HEK293 (cell line): ENCODE results near the gene NAV2.

Experiments
- CTCF ChIA-PET: fragments of 350-600 bp; formaldehyde crosslinking; extraction: SDS; loops from one replicate; lab custom pipeline; 2021; ENCODE audit warnings: antibody characterized with exemption; lab: Yijun Ruan, JAX
- POLR2A ChIA-PET: fragments of 300-600 bp; formaldehyde crosslinking; extraction: SDS; loops from one replicate; lab custom pipeline; 2020; ENCODE audit warnings: antibody characterized with exemption, inconsistent platforms; lab: Yijun Ruan, JAX
- H3K27ac ChIP-seq: fragments of 200-500 bp; sonication (Bioruptor generic); 2 replicates; pipeline ENCODE4 v1.5.1; 2014; ENCODE audit warnings: low read depth, low read length, control low read depth, inconsistent platforms; ENCODE audit errors: extremely low read depth
- H3K36me3 ChIP-seq, 2 experiments: fragments of 200-500 bp in 1 of 2; sonication (Bioruptor generic) in 1 of 2; 1 replicate in 1 of 2; 2 replicates in 1 of 2; pipeline ENCODE4 v1.5.1; 2014 to 2017; ENCODE audit warnings: inconsistent platforms in 2 of 2, low read length in 2 of 2; ENCODE audit not compliant: control insufficient read depth in 2 of 2, insufficient read depth in 1 of 2
- H3K4me1 ChIP-seq: fragments of 200-500 bp; sonication (Bioruptor generic); 2 replicates; pipeline ENCODE4 v1.5.1; 2014; ENCODE audit warnings: mild to moderate bottlenecking, low read length, inconsistent platforms; ENCODE audit not compliant: control insufficient read depth, insufficient read depth
- H3K4me3 ChIP-seq: 2 replicates; pipeline ENCODE4 v1.5.1; 2011; ENCODE audit warnings: low read depth, mild to moderate bottlenecking, control low read depth, low read length, moderate library complexity
- H3K9me3 ChIP-seq: fragments of 200-500 bp; sonication (Bioruptor generic); 2 replicates; pipeline ENCODE4 v1.5.1; 2014; ENCODE audit warnings: low read depth, low read length, inconsistent platforms; ENCODE audit not compliant: control insufficient read depth, insufficient read depth
- GFI1B ChIP-seq: fragments of 450-650 bp; formaldehyde crosslinking; IDR thresholded peaks from 2 replicates; pipeline ENCODE4 v1.5.1; 2016; ENCODE audit warnings: missing biosample characterization, missing genetic modification characterization
- GLI4 ChIP-seq: fragments of 450-650 bp; formaldehyde crosslinking; IDR thresholded peaks from 2 replicates; pipeline ENCODE4 v1.5.1; 2016; ENCODE audit warnings: missing biosample characterization, missing genetic modification characterization
- HOXD13 ChIP-seq: sonication (generic); formaldehyde crosslinking; IDR thresholded peaks from 2 replicates; pipeline ENCODE4 v1.8.0; 2022; ENCODE audit warnings: missing genetic modification reagents, borderline replicate concordance
- MZF1 ChIP-seq: fragments of 450-650 bp; formaldehyde crosslinking; IDR thresholded peaks from 2 replicates; pipeline ENCODE4 v1.5.1; 2017; ENCODE audit warnings: missing biosample characterization, missing genetic modification characterization, borderline replicate concordance
- OVOL3 ChIP-seq: fragments of 450-650 bp; formaldehyde crosslinking; IDR thresholded peaks from 2 replicates; pipeline ENCODE4 v1.5.1; 2016; ENCODE audit warnings: missing biosample characterization, missing genetic modification characterization
- REPIN1 ChIP-seq: fragments of 450-650 bp; formaldehyde crosslinking; IDR thresholded peaks from 2 replicates; pipeline ENCODE4 v1.5.1; 2017; ENCODE audit warnings: missing biosample characterization, missing genetic modification characterization, low read depth
- SP2 ChIP-seq: fragments of 450-650 bp; formaldehyde crosslinking; IDR thresholded peaks from 2 replicates; pipeline ENCODE4 v1.5.1; 2016; ENCODE audit warnings: missing biosample characterization, missing genetic modification characterization
- SP3 ChIP-seq: fragments of 450-650 bp; formaldehyde crosslinking; IDR thresholded peaks from 2 replicates; pipeline ENCODE4 v1.5.1; 2016; ENCODE audit warnings: missing biosample characterization, missing genetic modification characterization
- ZBTB20 ChIP-seq: fragments of 450-650 bp; formaldehyde crosslinking; IDR thresholded peaks from 2 replicates; pipeline ENCODE4 v1.5.1; 2016; ENCODE audit warnings: missing biosample characterization, missing genetic modification characterization
- ZEB2 ChIP-seq: fragments of 450-650 bp; formaldehyde crosslinking; IDR thresholded peaks from 2 replicates; pipeline ENCODE4 v1.5.1; 2016; ENCODE audit warnings: missing biosample characterization, missing genetic modification characterization
- ZNF138 ChIP-seq: fragments of 450-650 bp; formaldehyde crosslinking; IDR thresholded peaks from 2 replicates; pipeline ENCODE4 v1.5.1; 2016; ENCODE audit warnings: missing biosample characterization, missing genetic modification characterization, borderline replicate concordance
- ZNF184 ChIP-seq: fragments of 450-650 bp; IDR thresholded peaks from 2 replicates; pipeline ENCODE4 v1.5.1; 2018; ENCODE audit warnings: missing biosample characterization, mild to moderate bottlenecking, missing genetic modification characterization
- ZNF19 ChIP-seq: fragments of 450-650 bp; formaldehyde crosslinking; IDR thresholded peaks from 2 replicates; pipeline ENCODE4; 2016; ENCODE audit warnings: missing biosample characterization, missing genetic modification characterization, low read depth
- ZNF433 ChIP-seq: fragments of 450-650 bp; formaldehyde crosslinking; IDR thresholded peaks from 2 replicates; pipeline ENCODE4 v1.5.1; 2016; ENCODE audit warnings: missing biosample characterization, missing genetic modification characterization, low read depth
- ZNF544 ChIP-seq: fragments of 450-650 bp; formaldehyde crosslinking; IDR thresholded peaks from 2 replicates; pipeline ENCODE4 v1.5.0; 2017; ENCODE audit warnings: missing biosample characterization, missing genetic modification characterization
- ZNF558 ChIP-seq: fragments of 450-650 bp; formaldehyde crosslinking; IDR thresholded peaks from 2 replicates; pipeline ENCODE4 v1.5.1; 2016; ENCODE audit warnings: missing biosample characterization, missing genetic modification characterization
- ZNF621 ChIP-seq: fragments of 450-650 bp; formaldehyde crosslinking; IDR thresholded peaks from 2 replicates; pipeline ENCODE4 v1.5.1; 2017; ENCODE audit warnings: missing biosample characterization, missing genetic modification characterization
- ZNF623 ChIP-seq: fragments of 450-650 bp; formaldehyde crosslinking; IDR thresholded peaks from 2 replicates; pipeline ENCODE4 v1.5.1; 2016; ENCODE audit warnings: missing biosample characterization, missing genetic modification characterization
- ZNF76 ChIP-seq: fragments of 450-650 bp; formaldehyde crosslinking; IDR thresholded peaks from 2 replicates; pipeline ENCODE4; 2016; ENCODE audit warnings: low read depth, missing biosample characterization, missing genetic modification characterization, borderline replicate concordance
- ZNF791 ChIP-seq: fragments of 450-650 bp; formaldehyde crosslinking; IDR thresholded peaks from 2 replicates; pipeline ENCODE4 v1.5.1; 2016; ENCODE audit warnings: missing biosample characterization, missing genetic modification characterization
- ZSCAN23 ChIP-seq: fragments of 450-650 bp; formaldehyde crosslinking; IDR thresholded peaks from 2 replicates; pipeline ENCODE4 v1.5.1; 2016; ENCODE audit warnings: missing biosample characterization, missing genetic modification characterization
- TF ChIP-seq, protein P1 (sequence below): fragments of 450-650 bp; formaldehyde crosslinking; conservative IDR thresholded peaks from 2 replicates; pipeline ENCODE4 v1.5.1; 2016; ENCODE audit warnings: low read depth, missing biosample characterization, missing genetic modification characterization
- TF ChIP-seq, protein P2 (sequence below): fragments of 450-650 bp; formaldehyde crosslinking; IDR thresholded peaks from 2 replicates; pipeline ENCODE4 v1.5.1; 2016; ENCODE audit warnings: missing biosample characterization, missing genetic modification characterization, borderline replicate concordance
- TF ChIP-seq, protein P3 (sequence below): fragments of 450-650 bp; formaldehyde crosslinking; IDR thresholded peaks from 2 replicates; pipeline ENCODE4 v1.5.1; 2016; ENCODE audit warnings: missing biosample characterization, missing genetic modification characterization

Gene NAV2

DNA sequence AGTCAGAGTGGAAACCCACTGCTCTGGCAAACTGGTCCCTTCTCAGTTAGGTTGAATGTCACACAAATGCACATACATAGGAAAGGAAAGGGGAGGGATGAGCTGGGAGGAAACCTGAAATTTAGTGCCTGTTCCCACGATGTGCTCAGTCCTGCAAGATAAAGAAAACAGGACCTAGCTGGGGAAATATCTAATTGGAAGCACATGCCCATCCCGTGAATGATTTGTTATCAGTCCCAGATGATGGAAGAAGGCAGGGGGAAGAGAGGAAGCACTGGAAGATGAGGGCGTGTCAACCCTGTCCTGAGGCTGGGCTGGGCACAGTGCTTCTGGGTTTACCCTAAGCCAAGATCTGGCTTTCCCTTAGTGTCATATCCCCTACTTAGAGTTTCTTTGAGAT is 173.9 kb downstream of the NAV2 start (continued):
- TF ChIP-seq, protein P1, sequence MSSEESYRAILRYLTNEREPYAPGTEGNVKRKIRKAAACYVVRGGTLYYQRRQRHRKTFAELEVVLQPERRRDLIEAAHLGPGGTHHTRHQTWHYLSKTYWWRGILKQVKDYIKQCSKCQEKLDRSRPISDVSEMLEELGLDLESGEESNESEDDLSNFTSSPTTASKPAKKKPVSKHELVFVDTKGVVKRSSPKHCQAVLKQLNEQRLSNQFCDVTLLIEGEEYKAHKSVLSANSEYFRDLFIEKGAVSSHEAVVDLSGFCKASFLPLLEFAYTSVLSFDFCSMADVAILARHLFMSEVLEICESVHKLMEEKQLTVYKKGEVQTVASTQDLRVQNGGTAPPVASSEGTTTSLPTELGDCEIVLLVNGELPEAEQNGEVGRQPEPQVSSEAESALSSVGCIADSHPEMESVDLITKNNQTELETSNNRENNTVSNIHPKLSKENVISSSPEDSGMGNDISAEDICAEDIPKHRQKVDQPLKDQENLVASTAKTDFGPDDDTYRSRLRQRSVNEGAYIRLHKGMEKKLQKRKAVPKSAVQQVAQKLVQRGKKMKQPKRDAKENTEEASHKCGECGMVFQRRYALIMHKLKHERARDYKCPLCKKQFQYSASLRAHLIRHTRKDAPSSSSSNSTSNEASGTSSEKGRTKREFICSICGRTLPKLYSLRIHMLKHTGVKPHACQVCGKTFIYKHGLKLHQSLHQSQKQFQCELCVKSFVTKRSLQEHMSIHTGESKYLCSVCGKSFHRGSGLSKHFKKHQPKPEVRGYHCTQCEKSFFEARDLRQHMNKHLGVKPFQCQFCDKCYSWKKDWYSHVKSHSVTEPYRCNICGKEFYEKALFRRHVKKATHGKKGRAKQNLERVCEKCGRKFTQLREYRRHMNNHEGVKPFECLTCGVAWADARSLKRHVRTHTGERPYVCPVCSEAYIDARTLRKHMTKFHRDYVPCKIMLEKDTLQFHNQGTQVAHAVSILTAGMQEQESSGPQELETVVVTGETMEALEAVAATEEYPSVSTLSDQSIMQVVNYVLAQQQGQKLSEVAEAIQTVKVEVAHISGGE (tag by site-specific recombination): no peak
- no peak for TF ChIP-seq MZF1
- TF ChIP-seq ZNF621 (tag by site-specific recombination): no peak
- TF ChIP-seq, protein P2, sequence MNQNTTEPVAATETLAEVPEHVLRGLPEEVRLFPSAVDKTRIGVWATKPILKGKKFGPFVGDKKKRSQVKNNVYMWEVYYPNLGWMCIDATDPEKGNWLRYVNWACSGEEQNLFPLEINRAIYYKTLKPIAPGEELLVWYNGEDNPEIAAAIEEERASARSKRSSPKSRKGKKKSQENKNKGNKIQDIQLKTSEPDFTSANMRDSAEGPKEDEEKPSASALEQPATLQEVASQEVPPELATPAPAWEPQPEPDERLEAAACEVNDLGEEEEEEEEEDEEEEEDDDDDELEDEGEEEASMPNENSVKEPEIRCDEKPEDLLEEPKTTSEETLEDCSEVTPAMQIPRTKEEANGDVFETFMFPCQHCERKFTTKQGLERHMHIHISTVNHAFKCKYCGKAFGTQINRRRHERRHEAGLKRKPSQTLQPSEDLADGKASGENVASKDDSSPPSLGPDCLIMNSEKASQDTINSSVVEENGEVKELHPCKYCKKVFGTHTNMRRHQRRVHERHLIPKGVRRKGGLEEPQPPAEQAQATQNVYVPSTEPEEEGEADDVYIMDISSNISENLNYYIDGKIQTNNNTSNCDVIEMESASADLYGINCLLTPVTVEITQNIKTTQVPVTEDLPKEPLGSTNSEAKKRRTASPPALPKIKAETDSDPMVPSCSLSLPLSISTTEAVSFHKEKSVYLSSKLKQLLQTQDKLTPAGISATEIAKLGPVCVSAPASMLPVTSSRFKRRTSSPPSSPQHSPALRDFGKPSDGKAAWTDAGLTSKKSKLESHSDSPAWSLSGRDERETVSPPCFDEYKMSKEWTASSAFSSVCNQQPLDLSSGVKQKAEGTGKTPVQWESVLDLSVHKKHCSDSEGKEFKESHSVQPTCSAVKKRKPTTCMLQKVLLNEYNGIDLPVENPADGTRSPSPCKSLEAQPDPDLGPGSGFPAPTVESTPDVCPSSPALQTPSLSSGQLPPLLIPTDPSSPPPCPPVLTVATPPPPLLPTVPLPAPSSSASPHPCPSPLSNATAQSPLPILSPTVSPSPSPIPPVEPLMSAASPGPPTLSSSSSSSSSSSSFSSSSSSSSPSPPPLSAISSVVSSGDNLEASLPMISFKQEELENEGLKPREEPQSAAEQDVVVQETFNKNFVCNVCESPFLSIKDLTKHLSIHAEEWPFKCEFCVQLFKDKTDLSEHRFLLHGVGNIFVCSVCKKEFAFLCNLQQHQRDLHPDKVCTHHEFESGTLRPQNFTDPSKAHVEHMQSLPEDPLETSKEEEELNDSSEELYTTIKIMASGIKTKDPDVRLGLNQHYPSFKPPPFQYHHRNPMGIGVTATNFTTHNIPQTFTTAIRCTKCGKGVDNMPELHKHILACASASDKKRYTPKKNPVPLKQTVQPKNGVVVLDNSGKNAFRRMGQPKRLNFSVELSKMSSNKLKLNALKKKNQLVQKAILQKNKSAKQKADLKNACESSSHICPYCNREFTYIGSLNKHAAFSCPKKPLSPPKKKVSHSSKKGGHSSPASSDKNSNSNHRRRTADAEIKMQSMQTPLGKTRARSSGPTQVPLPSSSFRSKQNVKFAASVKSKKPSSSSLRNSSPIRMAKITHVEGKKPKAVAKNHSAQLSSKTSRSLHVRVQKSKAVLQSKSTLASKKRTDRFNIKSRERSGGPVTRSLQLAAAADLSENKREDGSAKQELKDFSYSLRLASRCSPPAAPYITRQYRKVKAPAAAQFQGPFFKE (tag by site-specific recombination): no peak
- TF ChIP-seq HOXD13 (CRISPR knock-in tag): no peak
- TF ChIP-seq OVOL3 (tag by site-specific recombination): no peak
- no peak for TF ChIP-seq ZNF19 (tag by site-specific recombination)
- TF ChIP-seq SP2 (tag by site-specific recombination): no peak
- no peak for TF ChIP-seq GLI4 (tag by site-specific recombination)
- no peak for TF ChIP-seq ZBTB20 (tag by site-specific recombination)

DNA sequence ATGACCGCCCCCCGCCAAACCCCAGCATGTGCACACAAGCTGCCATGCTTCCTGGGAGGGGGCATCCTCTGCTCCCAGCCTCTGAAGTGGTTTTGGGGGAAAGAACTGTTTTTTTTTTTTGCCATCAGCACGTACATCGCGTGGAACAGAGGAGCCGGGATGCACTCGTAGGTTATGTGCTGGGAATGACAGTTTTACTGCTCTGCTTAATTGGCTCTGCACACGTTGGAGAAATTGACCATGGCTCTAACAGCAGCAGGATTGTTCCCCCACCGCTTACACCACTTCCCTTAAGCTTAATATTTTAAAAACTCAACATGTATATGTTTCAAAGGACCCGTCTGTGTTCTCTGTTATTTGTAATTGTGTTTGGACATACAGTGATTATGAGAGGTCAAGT is 175.2 kb downstream of the NAV2 start:
- Histone ChIP-seq H3K36me3 (no peaks in the 10 kb centered on the region), H3K4me1 (no peaks in the 10 kb centered on the region), H3K4me3 (no peak overlapping the region), H3K27ac (no peak overlapping the region), H3K9me3 (no peaks in the 10 kb centered on the region)
- POLR2A ChIA-PET: no interaction called here
- CTCF ChIA-PET: interaction anchor here (1.0 kb wide), 1 partner anchor 18 kb away, joined by 3 read pairs; no protein-coding TSS in a partner anchor
- TF ChIP-seq ZNF544 (tag by site-specific recombination) (no peak), ZNF558 (tag by site-specific recombination) (no peak), ZNF138 (tag by site-specific recombination) (no peak), ZNF76 (tag by site-specific recombination) (no peak), ZEB2 (tag by site-specific recombination) (no peak), GFI1B (no peak), ZSCAN23 (tag by site-specific recombination) (no peak), SP3 (no peak), REPIN1 (tag by site-specific recombination) (no peak), ZNF623 (no peak), ZNF184 (tag by site-specific recombination) (no peak), ZNF791 (tag by site-specific recombination) (no peak), ZNF433 (tag by site-specific recombination) (no peak)
- TF ChIP-seq, protein P3, sequence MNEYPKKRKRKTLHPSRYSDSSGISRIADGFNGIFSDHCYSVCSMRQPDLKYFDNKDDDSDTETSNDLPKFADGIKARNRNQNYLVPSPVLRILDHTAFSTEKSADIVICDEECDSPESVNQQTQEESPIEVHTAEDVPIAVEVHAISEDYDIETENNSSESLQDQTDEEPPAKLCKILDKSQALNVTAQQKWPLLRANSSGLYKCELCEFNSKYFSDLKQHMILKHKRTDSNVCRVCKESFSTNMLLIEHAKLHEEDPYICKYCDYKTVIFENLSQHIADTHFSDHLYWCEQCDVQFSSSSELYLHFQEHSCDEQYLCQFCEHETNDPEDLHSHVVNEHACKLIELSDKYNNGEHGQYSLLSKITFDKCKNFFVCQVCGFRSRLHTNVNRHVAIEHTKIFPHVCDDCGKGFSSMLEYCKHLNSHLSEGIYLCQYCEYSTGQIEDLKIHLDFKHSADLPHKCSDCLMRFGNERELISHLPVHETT (tag by site-specific recombination): no peak
